ENCODE results near the gene NDUFB2.
"Not testable (repeated sequence)": the region's sequence is repeated elsewhere in the genome, so short reads cannot be mapped to it uniquely, and the experiment has no call there.

Gene NDUFB2

DNA sequence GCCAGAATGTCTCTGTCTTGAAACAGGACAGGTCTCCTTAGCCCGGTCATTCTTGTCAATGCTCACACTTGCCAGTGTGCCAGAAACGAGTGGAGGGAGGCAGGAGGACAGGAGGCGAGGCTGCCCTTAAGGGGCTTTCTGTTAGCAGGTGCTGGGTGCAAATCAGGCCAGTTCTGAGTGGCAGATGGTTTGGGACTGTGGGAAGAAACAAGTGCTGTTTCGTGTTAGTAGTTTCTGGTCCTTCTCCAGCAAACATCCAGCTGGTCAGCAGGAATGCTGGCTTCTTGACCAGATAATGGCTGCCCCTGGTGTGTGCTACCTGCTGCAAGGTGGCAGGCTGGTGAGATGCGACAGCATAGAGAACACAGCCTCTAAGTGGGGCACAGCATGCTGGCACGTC, 8.2 kb upstream of the NDUFB2 start:
- TF ChIP-seq TAF1 (IDR thresholded peaks at IDR 0.05; ENCODE audit: low read depth, low read length), result no peak
- FAIRE-seq, result no peak
- DNase-seq (ENCODE audit: insufficient read length, low spot score), result no peak

DNA sequence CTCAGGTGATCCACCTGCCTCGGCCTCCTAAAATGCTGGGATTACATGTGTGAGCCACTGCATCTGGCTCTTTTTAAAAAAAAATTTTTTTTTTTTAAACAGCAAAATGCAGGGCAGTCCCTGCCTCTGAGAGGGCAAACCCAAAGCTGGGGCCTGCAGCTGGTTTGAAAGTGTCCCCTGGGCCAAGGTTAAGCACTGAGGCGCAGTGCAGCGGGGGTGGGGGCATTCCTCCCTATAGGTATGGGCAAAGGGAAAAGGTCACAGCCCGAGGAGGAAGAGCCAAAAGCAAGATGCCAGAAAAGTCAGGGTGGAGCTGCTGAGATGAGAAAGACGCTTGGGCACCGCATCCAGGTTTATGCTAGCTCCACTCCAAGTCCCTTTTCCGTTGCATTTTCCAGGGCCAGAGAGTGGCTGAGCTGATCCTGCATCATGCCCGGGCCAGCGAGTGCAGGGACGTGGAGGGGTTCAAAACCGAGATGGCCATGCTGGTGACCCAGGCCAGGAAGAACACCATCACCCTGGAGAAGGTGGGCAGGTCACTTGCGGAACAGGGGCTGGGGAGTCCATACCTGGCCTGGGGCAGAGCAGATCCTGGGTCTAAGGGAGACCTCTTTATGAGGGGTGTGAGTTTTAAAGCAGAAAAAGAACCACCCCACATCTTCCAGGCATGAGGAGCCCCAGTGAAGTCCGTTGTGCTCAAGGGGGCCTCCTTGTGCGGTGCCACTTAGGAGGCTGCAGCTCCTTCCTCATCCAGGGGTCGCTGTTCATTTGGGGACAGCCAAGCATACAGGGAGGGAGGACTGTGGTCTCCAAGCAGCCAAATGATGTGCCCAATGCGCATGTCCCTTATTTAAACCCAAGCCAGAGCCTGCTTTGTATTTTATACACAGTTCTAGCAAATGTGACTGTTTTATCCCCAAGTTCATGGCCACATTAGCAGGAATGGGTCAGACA, 7.0 kb upstream of the NDUFB2 start:
- TF ChIP-seq SPI1 (IDR thresholded peaks at IDR 0.05; ENCODE audit: low read depth, low read length) (no peak), PAX5 (IDR thresholded peaks at IDR 0.05; ENCODE audit: insufficient read depth, low read length, severe bottlenecking) (no peak), POLR2A (IDR thresholded peaks at IDR 0.05; ENCODE audit: low read depth, low read length) (no peak), TAF1 (IDR thresholded peaks at IDR 0.05; ENCODE audit: low read depth, low read length) (no peak), POU2F2 (IDR thresholded peaks at IDR 0.05; ENCODE audit: low read depth, low read length) (no peak), POLR2AphosphoS5 (IDR thresholded peaks at IDR 0.05; ENCODE audit: low read depth, low read length) (no peak)
- FAIRE-seq (no peak), DNase-seq (ENCODE audit: insufficient read length, low spot score) (no peak)

DNA sequence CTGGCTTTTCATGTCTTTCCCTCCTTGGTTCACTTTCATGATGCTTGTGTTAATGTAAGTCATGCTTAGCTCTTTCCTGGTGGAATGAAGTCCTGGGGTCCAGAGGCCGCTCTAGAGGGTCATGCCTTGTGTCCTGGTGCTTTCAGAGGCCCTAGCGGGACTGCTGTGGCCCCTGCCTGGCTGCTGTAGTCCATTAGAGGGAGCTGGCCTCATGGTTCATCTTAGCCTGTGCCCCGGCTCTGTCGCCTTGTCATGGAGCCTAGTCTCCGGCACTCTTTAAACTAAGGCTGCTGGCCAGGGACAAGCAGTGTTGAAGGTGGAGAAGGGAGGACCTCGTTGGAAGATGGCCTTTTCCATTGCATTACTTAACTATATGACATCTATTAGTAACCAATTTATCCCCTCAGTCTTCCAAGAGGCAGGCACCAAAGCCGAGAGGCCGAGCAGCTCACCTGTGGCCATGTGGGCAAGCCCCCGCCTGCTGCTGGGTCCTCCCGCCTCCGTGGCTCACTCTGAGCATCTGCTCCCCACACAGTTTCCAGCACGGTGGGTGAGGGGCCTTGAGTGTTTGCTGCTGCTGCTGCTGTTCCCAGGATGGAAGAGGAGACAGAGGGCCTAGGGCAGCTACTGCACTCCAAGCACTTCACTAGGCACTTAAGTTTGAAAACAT, 5.0 kb upstream of the NDUFB2 start:
- TF ChIP-seq POU2F2 (IDR thresholded peaks at IDR 0.05; ENCODE audit: low read depth, low read length) (no peak), PAX5 (IDR thresholded peaks at IDR 0.05; ENCODE audit: insufficient read depth, low read length, severe bottlenecking) (no peak)
- FAIRE-seq (no peak), DNase-seq (ENCODE audit: insufficient read length, low spot score) (no peak)

DNA sequence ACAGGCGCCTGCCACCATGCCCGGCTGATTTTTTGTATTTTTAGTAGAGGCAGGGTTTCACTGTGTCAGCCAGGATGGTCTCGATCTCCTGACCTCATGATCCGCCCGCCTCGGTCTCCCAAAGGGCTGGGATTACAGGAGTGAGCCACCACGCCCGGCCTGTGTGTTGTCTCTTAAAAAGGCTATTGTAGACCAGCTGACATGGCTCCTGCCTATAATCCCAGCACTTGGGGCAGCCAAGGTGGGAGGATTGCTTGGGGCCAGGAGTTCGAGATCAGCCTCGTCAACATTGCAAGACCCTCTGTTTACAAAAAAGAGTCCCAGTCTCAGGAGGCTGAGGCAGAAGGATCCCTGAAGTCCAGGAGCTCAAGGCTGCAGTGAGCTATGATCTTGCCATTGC, 2.7 kb upstream of the NDUFB2 start:
- FAIRE-seq; DNase-seq (ENCODE audit: insufficient read length, low spot score): not testable (repeated sequence)

DNA sequence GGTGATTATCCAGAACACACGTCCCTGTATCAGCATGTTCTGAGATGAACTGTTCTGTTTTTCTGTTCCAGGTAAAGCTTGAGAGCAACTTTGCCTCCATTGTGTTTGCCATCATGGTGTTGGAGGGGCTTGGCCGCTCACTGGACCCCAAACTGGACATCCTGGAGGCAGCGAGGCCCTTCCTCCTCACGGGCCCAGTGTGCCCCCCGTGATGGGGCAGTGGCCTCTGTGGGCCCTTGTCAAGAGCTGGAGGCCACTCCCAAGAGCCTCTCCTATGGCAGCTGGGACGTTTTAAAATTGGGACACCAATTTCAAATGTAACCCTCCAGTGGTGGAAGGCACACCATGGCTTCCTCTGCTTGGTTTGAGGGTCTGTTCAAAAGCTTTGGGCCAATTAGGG, 1.9 kb upstream of the NDUFB2 start:
- DNase-seq (ENCODE audit: insufficient read length, low spot score) (no peak), FAIRE-seq (no peak)
- TF ChIP-seq POU2F2 (IDR thresholded peaks at IDR 0.05; ENCODE audit: low read depth, low read length) (no peak), POLR2AphosphoS5 (IDR thresholded peaks at IDR 0.05; ENCODE audit: low read depth, low read length) (no peak), PAX5 (IDR thresholded peaks at IDR 0.05; ENCODE audit: insufficient read depth, low read length, severe bottlenecking) (no peak), TAF1 (IDR thresholded peaks at IDR 0.05; ENCODE audit: low read depth, low read length) (no peak), POLR2A (IDR thresholded peaks at IDR 0.05; ENCODE audit: low read depth, low read length) (no peak), SPI1 (IDR thresholded peaks at IDR 0.05; ENCODE audit: low read depth, low read length) (no peak)

DNA sequence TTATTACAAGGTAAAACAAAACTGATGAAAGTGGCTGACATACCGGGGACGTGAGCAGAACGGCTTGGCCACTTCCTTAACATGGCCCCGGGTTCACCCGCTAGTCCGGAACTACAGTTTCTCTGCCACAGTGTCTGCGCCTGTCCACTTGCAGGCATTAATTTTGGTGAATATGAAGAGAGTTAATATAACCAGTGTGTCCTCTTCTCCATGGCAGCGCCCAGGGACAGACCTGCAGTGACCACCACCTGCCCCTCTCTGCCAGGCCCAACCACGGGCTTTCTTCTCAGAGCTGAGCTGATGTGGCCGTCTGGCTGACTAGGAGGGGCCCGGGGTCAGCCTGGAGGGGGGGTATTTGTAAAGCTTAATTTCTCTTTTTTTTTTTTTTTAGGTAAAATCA, 1.1 kb upstream of the NDUFB2 start:
- TF ChIP-seq TAF1 (IDR thresholded peaks at IDR 0.05; ENCODE audit: low read depth, low read length), result no peak
- no peak for TF ChIP-seq POLR2A (IDR thresholded peaks at IDR 0.05; ENCODE audit: low read depth, low read length)
- TF ChIP-seq POU2F2 (IDR thresholded peaks at IDR 0.05; ENCODE audit: low read depth, low read length), result no peak
- TF ChIP-seq PAX5 (IDR thresholded peaks at IDR 0.05; ENCODE audit: insufficient read depth, low read length, severe bottlenecking), result no peak
- no peak for TF ChIP-seq POLR2AphosphoS5 (IDR thresholded peaks at IDR 0.05; ENCODE audit: low read depth, low read length)
- no peak for TF ChIP-seq SPI1 (IDR thresholded peaks at IDR 0.05; ENCODE audit: low read depth, low read length)
- no peak for FAIRE-seq
- DNase-seq (ENCODE audit: insufficient read length, low spot score), result no peak

DNA sequence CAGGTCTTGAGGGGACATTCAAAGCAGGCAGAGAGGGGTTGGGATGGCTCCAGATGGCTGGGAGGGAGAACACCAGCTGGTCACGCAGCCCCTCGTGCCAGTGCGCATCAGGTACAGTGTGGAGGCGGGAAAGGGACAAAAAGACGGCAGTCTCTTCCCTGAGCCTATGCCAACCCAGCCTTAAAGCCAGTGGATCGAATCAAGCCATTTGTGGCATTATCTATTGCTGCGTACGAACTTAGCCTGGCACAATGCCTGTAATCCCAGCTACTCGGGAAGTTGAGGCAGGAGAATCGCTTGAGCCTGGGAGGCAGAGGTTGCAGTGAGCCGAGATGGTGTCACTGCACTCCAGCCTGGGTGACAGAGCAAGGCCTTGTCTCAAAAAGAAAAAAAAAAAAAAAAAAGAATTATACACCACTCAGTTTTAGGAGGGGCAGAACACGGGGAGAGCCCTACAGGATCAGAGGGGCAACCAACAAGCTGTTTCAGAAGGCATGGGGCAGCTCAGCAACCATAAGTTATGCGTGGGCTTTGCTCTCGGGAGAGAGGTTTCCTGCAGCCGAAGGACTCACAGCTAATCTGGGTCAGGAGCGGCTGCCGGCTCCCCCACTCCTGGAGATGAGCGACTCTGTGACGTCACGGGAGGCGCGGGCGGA, 356 bp upstream of the NDUFB2 start:
- DNase-seq (ENCODE audit: insufficient read length, low spot score) (peak; percentile 90), FAIRE-seq (no peak)
- TF ChIP-seq TAF1 (IDR thresholded peaks at IDR 0.05; ENCODE audit: low read depth, low read length), result no peak
- no peak for TF ChIP-seq POLR2A (IDR thresholded peaks at IDR 0.05; ENCODE audit: low read depth, low read length)
- TF ChIP-seq SPI1 (IDR thresholded peaks at IDR 0.05; ENCODE audit: low read depth, low read length), result no peak
- no peak for TF ChIP-seq PAX5 (IDR thresholded peaks at IDR 0.05; ENCODE audit: insufficient read depth, low read length, severe bottlenecking)
- no peak for TF ChIP-seq POU2F2 (IDR thresholded peaks at IDR 0.05; ENCODE audit: low read depth, low read length)
- no peak for TF ChIP-seq POLR2AphosphoS5 (IDR thresholded peaks at IDR 0.05; ENCODE audit: low read depth, low read length)

DNA sequence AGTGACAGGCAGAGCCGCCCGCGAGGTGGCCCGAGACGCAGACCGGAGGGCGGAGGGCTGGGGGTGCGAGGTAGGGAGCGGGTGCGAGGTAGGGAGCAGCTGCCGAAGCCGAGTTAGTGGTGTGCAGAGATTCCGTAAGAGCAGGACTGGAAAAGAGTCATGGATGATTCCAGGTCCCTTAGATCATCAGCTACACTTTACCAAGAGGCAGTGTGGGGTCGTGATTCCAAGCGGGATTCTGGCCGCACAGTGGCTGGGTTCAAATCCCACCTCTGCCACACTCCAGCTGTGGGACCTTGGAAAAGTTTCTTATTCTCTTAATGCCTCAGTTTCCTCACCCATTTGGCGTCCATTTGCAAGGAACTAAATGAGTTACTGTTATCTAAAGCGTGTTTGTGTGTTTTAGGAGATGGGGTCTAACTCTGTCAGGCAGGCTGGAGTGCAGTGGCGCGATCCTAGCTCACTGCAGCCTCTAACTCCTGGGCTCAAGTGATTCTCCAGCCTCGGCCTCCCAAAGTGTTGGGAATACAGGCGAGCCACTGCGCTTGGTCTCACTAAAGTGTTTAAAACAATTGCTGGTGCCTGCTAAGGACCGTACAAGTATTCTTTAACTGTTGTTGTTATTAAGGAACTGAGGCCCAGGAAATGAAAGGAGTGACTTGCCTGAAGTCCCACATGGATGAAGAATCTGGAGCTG, 1.1 kb downstream of the NDUFB2 start:
- DNase-seq (ENCODE audit: insufficient read length, low spot score), result no peak
- FAIRE-seq, result peak; percentile 23
- TF ChIP-seq POLR2A (IDR thresholded peaks at IDR 0.05; ENCODE audit: low read depth, low read length) (no peak), TAF1 (IDR thresholded peaks at IDR 0.05; ENCODE audit: low read depth, low read length) (no peak), SPI1 (IDR thresholded peaks at IDR 0.05; ENCODE audit: low read depth, low read length) (no peak), POU2F2 (IDR thresholded peaks at IDR 0.05; ENCODE audit: low read depth, low read length) (no peak), PAX5 (IDR thresholded peaks at IDR 0.05; ENCODE audit: insufficient read depth, low read length, severe bottlenecking) (no peak), POLR2AphosphoS5 (IDR thresholded peaks at IDR 0.05; ENCODE audit: low read depth, low read length) (no peak)

DNA sequence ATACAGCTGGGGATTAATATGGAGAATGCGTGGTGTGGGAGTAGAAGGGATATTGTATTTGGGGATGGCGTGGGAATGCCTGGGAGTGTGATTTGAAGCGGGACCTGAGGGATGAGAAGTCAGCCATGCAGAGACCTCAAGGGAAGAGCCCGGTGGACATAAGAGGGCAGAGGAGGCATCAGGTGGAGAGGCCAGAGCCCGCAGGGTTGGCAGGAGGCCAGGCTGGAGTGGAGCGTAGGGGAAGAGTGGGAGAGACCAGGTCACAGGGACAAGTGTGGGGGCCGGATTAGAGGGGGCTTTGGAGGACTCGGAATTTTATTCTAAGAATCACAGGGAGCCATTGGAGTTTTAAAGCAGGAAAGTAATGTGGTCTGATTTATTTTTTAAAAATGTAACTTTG, 2.0 kb downstream of the NDUFB2 start:
- TF ChIP-seq TAF1 (IDR thresholded peaks at IDR 0.05; ENCODE audit: low read depth, low read length), result no peak
- TF ChIP-seq PAX5 (IDR thresholded peaks at IDR 0.05; ENCODE audit: insufficient read depth, low read length, severe bottlenecking), result no peak
- TF ChIP-seq SPI1 (IDR thresholded peaks at IDR 0.05; ENCODE audit: low read depth, low read length), result no peak
- TF ChIP-seq POLR2AphosphoS5 (IDR thresholded peaks at IDR 0.05; ENCODE audit: low read depth, low read length), result no peak
- no peak for TF ChIP-seq POLR2A (IDR thresholded peaks at IDR 0.05; ENCODE audit: low read depth, low read length)
- TF ChIP-seq POU2F2 (IDR thresholded peaks at IDR 0.05; ENCODE audit: low read depth, low read length), result no peak
- DNase-seq (ENCODE audit: insufficient read length, low spot score) (no peak), FAIRE-seq (no peak)

All from GM12891 (cell line).